Effector memory CD8-positive, alpha-beta T cell (primary cell): Measurements from ENCODE around the gene NDUFA5.
"Not testable (repeated sequence)": the region's sequence is repeated elsewhere in the genome, so short reads cannot be mapped to it uniquely, and the experiment has no call there.

ENCODE experiments used
- ATAC-seq: fragments of 150-1000 bp; cut with Tn5 transposase; replicated peaks from 2 replicates; pipeline ENCODE4 v1.10.0; 2021; ENCODE audit warnings: mild to moderate bottlenecking, moderate library complexity
- DNase-seq, 3 experiments: peaks; one replicate each; pipeline ENCODE4 v3.0.0; 2021
- H3K27ac Mint-ChIP-seq, 2 donors: one replicate each; pipeline ENCODE4 v1.8.0; 2022; ENCODE audit warnings: mild to moderate bottlenecking in 2 of 2, mixed read lengths in 2 of 2, moderate library complexity in 2 of 2
- H3K27me3 Mint-ChIP-seq, 2 donors: one replicate each; pipeline ENCODE4 v1.8.0; 2022; ENCODE audit warnings: mixed read lengths in 2 of 2
- H3K36me3 Mint-ChIP-seq: one replicate; pipeline ENCODE4 v1.8.0; 2022; ENCODE audit warnings: mild to moderate bottlenecking, moderate library complexity, mixed read lengths; ENCODE audit not compliant: insufficient read depth
- H3K4me1 Mint-ChIP-seq, 2 donors: one replicate each; pipeline ENCODE4 v1.8.0; 2022; ENCODE audit warnings: low read depth in 2 of 2, mixed read lengths in 2 of 2
- H3K4me3 Mint-ChIP-seq, 2 donors: one replicate each; pipeline ENCODE4 v1.8.0; 2022; ENCODE audit warnings: mild to moderate bottlenecking in 2 of 2, mixed read lengths in 2 of 2, moderate library complexity in 2 of 2
- H3K9me3 Mint-ChIP-seq, 2 donors: one replicate each; pipeline ENCODE4 v1.8.0; 2022; ENCODE audit warnings: mixed read lengths in 2 of 2

NDUFA5 gene

DNA sequence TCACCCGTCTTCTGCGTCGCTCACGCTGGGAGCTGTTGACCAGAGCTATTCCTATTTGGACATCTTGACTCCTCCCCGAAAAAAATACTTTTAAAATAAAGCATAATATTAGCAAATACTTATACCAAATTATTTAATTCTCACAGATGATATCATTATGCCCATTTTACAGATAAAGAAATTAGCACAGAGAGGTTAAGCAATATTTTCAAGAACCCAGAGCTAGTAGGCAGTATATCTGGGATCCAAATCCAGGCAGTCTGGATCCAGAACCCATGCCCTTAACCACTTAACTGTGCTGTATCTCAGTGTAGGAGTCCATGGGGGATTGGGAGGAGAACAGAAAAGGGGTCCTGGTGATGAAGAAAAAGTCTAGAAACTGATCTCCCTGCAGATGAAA, 29.4 kb downstream of the NDUFA5 start:
- no peaks in the 10 kb centered on the region for H3K36me3 Mint-ChIP-seq
- peaks cover 19 to 22% of the 10 kb centered on the region in 2 donors for H3K27me3 Mint-ChIP-seq
- no peak overlapping the region for H3K27ac Mint-ChIP-seq
- no peak for ATAC-seq
- no peak for DNase-seq
- peaks cover 3 to 10% of the 10 kb centered on the region in 2 donors for H3K4me1 Mint-ChIP-seq
- no peak overlapping the region for H3K4me3 Mint-ChIP-seq
- H3K9me3 Mint-ChIP-seq = no peaks in the 10 kb centered on the region

DNA sequence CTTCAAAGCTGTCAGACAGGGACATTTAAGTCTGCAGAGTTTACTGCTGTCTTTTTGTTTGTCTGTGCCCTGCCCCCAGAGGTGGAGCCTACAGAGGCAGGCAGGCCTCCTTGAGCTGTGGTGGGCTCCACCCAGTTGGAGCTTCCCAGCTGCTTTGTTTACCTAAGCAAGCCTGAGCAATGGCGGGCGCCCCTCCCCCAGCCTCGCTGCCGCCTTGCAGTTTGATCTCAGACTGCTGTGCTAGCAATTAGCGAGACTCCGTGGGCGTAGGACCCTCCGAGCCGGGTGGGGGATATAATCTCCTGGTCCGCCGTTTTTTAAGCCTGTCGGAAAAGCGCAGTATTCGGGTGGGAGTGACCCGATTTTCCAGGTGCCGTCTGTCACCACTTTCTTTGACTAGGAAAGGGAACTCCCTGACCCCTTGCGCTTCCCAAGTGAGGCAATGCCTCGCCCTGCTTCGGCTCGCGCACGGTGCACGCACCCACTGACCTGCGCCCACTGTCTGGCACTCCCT, 29.8 kb downstream of the NDUFA5 start:
- not testable (repeated sequence) for H3K4me1 Mint-ChIP-seq, H3K36me3 Mint-ChIP-seq, DNase-seq, ATAC-seq, H3K27ac Mint-ChIP-seq, H3K9me3 Mint-ChIP-seq, H3K4me3 Mint-ChIP-seq
- peaks cover 19 to 22% of the 10 kb centered on the region in 2 donors for H3K27me3 Mint-ChIP-seq

DNA sequence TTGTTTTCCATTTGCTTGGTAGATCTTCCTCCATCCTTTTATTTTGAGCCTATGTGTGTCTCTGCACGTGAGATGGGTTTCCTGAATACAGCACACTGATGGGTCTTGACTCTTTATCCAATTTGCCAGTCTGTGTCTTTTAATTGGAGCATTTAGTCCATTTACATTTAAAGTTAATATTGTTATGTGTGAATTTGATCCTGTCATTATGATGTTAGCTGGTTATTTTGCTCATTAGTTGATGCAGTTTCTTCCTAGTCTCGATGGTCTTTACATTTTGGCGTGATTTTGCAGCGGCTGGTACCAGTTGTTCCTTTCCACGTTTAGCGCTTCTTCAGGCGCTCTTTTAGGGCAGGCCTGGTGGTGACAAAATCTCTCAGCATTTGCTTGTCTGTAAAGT, 31.1 kb downstream of the NDUFA5 start:
- not testable (repeated sequence) for H3K27ac Mint-ChIP-seq, ATAC-seq, H3K36me3 Mint-ChIP-seq

DNA sequence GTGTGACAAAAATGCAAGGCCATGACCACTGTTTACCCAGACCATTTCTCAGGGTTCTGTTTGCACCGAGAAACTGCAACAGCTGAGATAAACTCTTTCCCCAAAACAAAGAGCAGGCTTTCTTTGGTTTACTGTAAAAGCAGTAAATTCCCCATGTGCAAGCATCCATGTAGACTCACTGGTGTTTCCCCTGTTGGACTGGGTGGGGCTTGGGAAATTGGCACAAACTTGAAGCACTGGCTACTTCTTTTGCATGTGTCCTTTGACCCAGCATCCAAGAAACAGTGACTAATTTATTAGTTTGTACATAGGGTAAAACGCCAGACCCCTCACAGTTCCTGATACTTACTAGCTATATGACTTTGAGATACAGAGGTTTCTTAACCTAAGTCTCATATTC, 35.6 kb downstream of the NDUFA5 start:
- H3K36me3 Mint-ChIP-seq = no peaks in the 10 kb centered on the region
- H3K4me1 Mint-ChIP-seq = no peaks in the 10 kb centered on the region
- peaks cover 11 to 14% of the 10 kb centered on the region in 2 donors for H3K27me3 Mint-ChIP-seq
- DNase-seq = no peak
- no peaks in the 10 kb centered on the region for H3K9me3 Mint-ChIP-seq
- no peak for ATAC-seq
- no peak overlapping the region for H3K27ac Mint-ChIP-seq
- H3K4me3 Mint-ChIP-seq = no peak overlapping the region

More for the DNA sequence above, 31.1 kb downstream of the NDUFA5 start:
- DNase-seq, H3K4me3 Mint-ChIP-seq, H3K4me1 Mint-ChIP-seq, H3K9me3 Mint-ChIP-seq: not testable (repeated sequence)
- peaks cover 13 to 15% of the 10 kb centered on the region in 2 donors for H3K27me3 Mint-ChIP-seq

DNA sequence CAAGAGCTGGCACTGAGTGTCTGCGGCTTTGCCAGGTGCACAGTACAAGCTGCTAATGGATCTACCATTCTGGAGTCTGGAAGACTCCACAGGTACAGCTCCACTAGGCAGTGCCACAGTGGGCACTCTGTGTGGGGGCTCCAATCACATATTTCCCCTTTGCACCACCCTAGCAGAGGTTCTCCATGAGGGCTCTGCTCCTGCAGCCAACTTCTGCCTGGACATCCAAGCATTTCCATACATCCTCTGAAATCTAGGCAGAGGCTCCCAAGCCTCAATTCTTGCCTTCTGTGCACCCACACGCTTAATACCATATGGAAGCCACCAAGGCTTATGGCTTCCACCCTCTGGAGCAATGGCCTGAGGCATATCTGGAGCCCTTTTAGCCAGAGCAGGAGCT, 52.4 kb downstream of the NDUFA5 start:
- Mint-ChIP-seq H3K27ac (no peak overlapping the region), H3K9me3 (no peaks in the 10 kb centered on the region), H3K36me3 (no peaks in the 10 kb centered on the region), H3K27me3 (peaks cover 21 to 23% of the 10 kb centered on the region in 2 donors), H3K4me1 (no peaks in the 10 kb centered on the region), H3K4me3 (no peak overlapping the region)
- ATAC-seq (no peak), DNase-seq (no peak)

DNA sequence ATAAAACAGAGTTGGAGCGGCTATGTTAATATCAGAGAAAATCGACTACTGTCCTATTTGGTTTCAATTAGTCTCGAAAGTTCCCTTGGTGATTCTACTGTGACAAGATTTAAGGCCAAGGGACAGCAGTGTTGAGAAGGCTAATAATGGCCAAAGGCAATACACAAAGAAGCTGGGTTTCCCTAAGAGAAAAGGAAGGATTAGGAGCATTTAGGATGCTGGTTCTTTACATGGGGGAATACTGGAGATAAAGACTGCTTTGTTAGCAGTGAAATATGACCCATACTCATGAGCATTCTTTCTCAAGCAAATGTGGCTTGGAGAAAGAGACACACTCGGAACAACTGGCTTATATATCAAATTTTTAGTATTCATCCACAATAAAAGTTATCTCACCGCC, 55.4 kb downstream of the NDUFA5 start:
- ATAC-seq (no peak), DNase-seq (no peak)
- Mint-ChIP-seq H3K27me3 (peaks cover 26 to 48% of the 10 kb centered on the region in 2 donors), H3K9me3 (no peaks in the 10 kb centered on the region), H3K27ac (no peak overlapping the region), H3K4me1 (no peaks in the 10 kb centered on the region), H3K36me3 (no peaks in the 10 kb centered on the region), H3K4me3 (no peak overlapping the region)

DNA sequence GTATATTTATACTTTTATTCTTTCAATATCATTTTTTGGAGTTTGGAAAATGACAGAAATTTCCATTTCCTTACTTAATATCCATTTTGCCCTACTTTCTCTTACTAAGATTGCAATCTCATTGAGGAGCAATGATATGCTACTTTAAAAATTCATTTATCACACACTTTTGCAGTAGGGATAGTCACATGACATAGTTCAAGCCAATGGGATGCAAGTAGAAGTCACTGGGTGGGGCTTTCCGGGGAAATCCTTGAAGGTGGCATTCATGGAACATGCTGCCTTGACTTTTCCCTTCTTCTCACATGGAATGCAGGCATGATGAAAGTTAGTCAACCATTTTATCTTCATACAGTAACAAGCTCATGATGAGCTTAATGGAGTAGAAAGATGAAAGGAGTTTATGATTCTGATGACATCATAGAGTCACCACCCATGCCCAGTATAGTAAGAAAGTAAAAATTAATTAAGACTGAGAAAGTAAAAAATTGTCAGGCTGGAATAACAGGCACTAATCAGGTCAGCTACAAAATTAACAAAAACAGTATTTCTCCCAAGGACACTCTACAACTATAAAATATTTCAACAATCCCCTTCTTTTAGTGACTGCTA, 56.6 kb downstream of the NDUFA5 start:
- no peaks in the 10 kb centered on the region for H3K36me3 Mint-ChIP-seq
- no peak overlapping the region for H3K4me3 Mint-ChIP-seq
- ATAC-seq (no peak), DNase-seq (no peak)
- H3K27ac Mint-ChIP-seq = no peak overlapping the region
- no peaks in the 10 kb centered on the region for H3K4me1 Mint-ChIP-seq
- H3K9me3 Mint-ChIP-seq = no peaks in the 10 kb centered on the region
- peaks cover 33 to 48% of the 10 kb centered on the region in 2 donors for H3K27me3 Mint-ChIP-seq

DNA sequence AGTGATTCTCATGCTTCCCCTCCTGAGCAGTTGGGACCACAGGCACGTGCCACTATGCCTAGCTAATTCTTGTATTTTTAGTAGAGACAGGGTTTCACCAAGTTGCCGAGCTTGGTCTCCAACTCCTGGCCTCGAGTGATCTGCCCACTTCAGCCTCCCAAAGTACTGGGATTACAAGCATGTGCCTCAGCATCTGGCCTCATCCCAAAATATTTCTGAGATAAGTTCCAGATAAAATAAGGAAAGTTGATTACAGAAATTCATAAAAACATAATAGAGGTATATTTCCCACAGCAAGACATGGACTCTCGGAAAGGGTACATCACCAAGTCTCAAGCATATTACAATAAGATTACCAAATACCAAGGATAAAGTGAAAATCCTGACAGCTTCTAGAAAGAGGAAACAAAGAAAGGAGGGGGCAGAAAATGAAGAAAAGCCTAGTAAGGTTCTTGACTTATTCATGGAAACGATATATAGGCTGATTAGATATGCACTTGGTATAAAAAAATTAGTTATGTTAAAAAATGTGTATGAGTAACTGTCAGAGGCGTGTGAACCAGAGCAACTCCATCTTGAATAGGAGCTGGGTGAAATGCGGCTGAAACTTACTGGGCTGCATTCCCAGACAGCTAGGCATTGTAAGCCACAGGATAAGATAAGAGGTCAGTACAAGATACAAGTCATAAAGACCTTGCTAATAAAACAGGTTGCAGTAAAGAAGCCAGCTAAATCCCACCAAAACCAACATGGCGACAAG, 58.2 kb downstream of the NDUFA5 start:
- Mint-ChIP-seq H3K4me3 (no peak overlapping the region), H3K4me1 (no peaks in the 10 kb centered on the region), H3K36me3 (no peaks in the 10 kb centered on the region), H3K9me3 (no peaks in the 10 kb centered on the region), H3K27ac (no peak overlapping the region), H3K27me3 (peaks cover 33 to 48% of the 10 kb centered on the region in 2 donors)
- ATAC-seq = no peak
- no peak for DNase-seq

DNA sequence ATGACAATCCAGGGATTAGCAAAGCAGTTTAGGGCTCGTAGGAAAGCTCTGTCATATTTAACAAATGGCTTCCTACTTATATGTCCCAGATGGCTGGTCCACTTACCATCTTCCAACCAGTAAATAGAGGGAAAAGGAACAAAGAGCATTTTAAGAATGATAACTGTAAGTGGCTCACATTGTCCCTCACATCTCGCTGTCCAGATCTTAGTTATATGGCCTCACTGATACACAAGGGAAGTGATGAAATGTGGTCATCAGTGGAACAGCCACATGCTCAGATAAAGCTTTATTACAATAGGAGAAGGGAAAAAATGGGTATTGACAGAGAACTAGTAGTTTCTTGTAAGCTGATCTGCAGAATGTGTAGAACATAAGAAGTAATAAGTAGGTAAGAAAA, 59.0 kb downstream of the NDUFA5 start:
- H3K4me1 Mint-ChIP-seq = no peaks in the 10 kb centered on the region
- H3K4me3 Mint-ChIP-seq = no peak overlapping the region
- ATAC-seq (no peak), DNase-seq (no peak)
- H3K9me3 Mint-ChIP-seq = no peaks in the 10 kb centered on the region
- no peaks in the 10 kb centered on the region for H3K36me3 Mint-ChIP-seq
- peaks cover 33 to 48% of the 10 kb centered on the region in 2 donors for H3K27me3 Mint-ChIP-seq
- H3K27ac Mint-ChIP-seq = no peak overlapping the region

DNA sequence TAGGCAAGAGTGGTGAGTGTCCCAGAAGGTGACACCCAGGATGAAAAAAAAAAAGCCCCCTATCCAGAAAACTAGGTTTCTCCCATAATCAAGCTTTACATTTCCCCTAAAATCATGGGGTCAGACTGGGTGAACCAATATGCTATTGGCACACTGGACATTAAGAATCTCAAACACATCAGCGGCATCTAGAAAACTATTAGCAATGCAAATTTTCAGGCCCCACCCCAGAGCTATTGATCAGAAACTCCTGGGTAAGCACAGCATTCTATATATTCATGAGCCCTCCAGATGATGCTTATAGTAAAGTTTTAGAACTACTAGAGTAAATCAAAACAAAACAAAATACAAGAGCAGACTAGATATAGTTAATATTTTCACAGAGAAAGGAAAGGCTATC, 59.6 kb downstream of the NDUFA5 start:
- H3K4me1 Mint-ChIP-seq = no peaks in the 10 kb centered on the region
- DNase-seq (no peak), ATAC-seq (no peak)
- H3K9me3 Mint-ChIP-seq = no peaks in the 10 kb centered on the region
- H3K27me3 Mint-ChIP-seq = peaks cover 33 to 48% of the 10 kb centered on the region in 2 donors
- H3K4me3 Mint-ChIP-seq = no peak overlapping the region
- H3K27ac Mint-ChIP-seq = no peak overlapping the region
- no peaks in the 10 kb centered on the region for H3K36me3 Mint-ChIP-seq

DNA sequence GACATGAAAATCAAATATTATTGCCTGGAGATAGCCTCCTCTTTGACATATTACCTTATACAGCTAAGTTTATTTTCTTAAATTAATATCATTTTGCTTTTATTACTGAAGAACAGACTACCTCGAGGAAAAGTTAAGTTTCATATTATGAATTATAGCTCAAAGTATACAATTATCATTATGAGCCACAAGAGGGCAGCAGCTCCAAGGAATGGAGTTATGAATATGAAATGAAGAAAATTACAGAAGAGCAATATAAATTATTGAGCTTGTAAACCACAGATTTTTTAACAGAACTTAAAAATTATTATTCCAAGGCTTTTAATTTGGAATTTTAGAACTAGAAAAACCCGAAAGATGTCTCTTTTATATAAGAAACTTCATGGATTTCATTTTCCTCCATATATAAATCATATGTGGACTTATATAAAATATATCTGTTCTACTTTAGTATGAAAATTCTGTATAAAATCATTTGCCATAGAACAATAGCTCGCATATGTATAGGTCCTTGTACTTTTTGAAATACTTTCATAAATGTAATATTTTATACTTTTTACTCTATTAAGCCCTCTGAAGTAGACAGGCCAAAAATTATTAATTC, 63.3 kb downstream of the NDUFA5 start:
- Mint-ChIP-seq H3K36me3 (no peaks in the 10 kb centered on the region), H3K4me3 (no peak overlapping the region), H3K9me3 (no peaks in the 10 kb centered on the region), H3K4me1 (no peaks in the 10 kb centered on the region), H3K27ac (no peak overlapping the region), H3K27me3 (peaks cover 18% of the 10 kb centered on the region in 2 donors)
- peak; percentile 25 to 40 (median 30) for DNase-seq
- ATAC-seq = peak; percentile 60

DNA sequence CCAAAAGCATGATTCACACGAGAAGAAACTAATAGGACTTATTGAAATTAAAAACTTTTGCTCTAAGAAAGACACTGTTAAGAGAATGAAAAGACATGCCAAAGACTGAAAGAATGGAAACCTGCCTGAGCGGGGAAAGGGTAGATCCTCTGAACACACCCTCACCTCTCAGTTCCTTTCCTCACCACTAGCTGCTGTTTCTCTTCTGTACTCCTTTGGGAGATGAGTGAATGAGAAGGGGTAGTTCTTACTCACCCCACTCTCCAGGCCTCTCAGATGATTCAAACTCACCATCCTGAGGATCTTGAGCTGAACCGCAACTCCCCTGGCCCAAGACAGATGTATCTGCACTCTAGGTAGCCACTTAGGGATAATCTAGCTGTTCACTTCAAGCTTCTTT, 65.1 kb downstream of the NDUFA5 start:
- no peak overlapping the region for H3K4me3 Mint-ChIP-seq
- no peaks in the 10 kb centered on the region for H3K4me1 Mint-ChIP-seq
- ATAC-seq = no peak
- no peaks in the 10 kb centered on the region for H3K36me3 Mint-ChIP-seq
- no peaks in the 10 kb centered on the region for H3K9me3 Mint-ChIP-seq
- H3K27ac Mint-ChIP-seq = no peak overlapping the region
- peaks cover under 1 to 8% of the 10 kb centered on the region in 2 donors for H3K27me3 Mint-ChIP-seq
- DNase-seq = no peak
